Psoas muscle (tissue), 8 donors: ENCODE data around the gene HOXB1. TPM values are rescaled to one million over a fixed set of nuclear protein-coding genes. Genes with fewer than 3 reads are reported as not detected.

Experiments
- ATAC-seq, 4 donors: fragments of 200-7000 bp; cut with Tn5 transposase; one replicate each; pipeline ENCODE4 v1.9.1; 2020; ENCODE audit warnings: moderate library complexity in 3 of 4, mild to moderate bottlenecking in 2 of 4
- DNase-seq, 2 donors: peaks; one replicate each; pipeline ENCODE4 v3.0.0-alpha.2; 2020
- H3K27ac ChIP-seq: fragments of 200-600 bp; one replicate; pipeline ENCODE4 v1.8.0; 2022
- H3K27me3 ChIP-seq, 3 donors: fragments of 200-600 bp in 1 of 3; one replicate each; pipeline versions ENCODE4 v1.6.1 to v1.8.0; 2013 to 2022; ENCODE audit warnings: low read length in 2 of 3, mild to moderate bottlenecking in 2 of 3, moderate library complexity in 1 of 3; ENCODE audit not compliant: insufficient read depth in 3 of 3
- H3K36me3 ChIP-seq, 2 donors: fragments of 200-600 bp in 1 of 2; one replicate each; pipeline versions ENCODE4 v1.6.1 to v1.8.0; 2013 to 2022; ENCODE audit warnings: low read depth in 1 of 2, mild to moderate bottlenecking in 1 of 2, moderate library complexity in 1 of 2; ENCODE audit not compliant: insufficient read depth in 1 of 2
- H3K4me1 ChIP-seq: fragments of 200-600 bp; one replicate; pipeline ENCODE4 v1.8.0; 2022
- H3K4me3 ChIP-seq: fragments of 200-600 bp; one replicate; pipeline ENCODE4 v1.8.0; 2022; ENCODE audit warnings: mild to moderate bottlenecking
- H3K9me3 ChIP-seq: fragments of 200-600 bp; one replicate; pipeline ENCODE4 v1.8.0; 2022
- WGBS, 3 donors: extraction: QIAGEN DNeasy Blood & Tissue Kit; methylation state at CpG; one replicate each; pipeline versions ENCODE4 v1.1.6 to v1.1.7; 2013; 5-methylcytosine and 5-hydroxymethylcytosine counted together
- intact Hi-C, 2 donors: fragments of 100-400 bp; cut with DNase I; formaldehyde crosslinking; loops; one replicate each; pipeline versions ENCODE4 v1.11.0 to v1.14.2; 2022
- polyA plus RNA-seq, 3 donors: library from polyadenylated mRNA; stranded (reverse); fragments of 200-250 nt; gene quantifications; one replicate each; pipeline ENCODE4 v1.2.3, GENCODE V29; 2013
- total RNA-seq, 4 donors: library from RNA; stranded (reverse); fragmentation: NEBNext Ultra II Directional in 2 of 4; extraction: Animal tissue kit (Norgen Biotek cat#: 25700) in 2 of 4; gene quantifications; one replicate each; pipeline versions ENCODE4 v1.2.1 to v1.2.4, GENCODE V29; 2021 to 2023
- TF ChIP-seq, protein P1 (sequence below): fragments of 200-600 bp; IDR thresholded peaks from one replicate; pipeline ENCODE4 v1.8.0; 2022; ENCODE audit warnings: antibody characterized with exemption
- donor health status: healthy with polysubstance abuse.
- donor health status: DM: no; HTN: no; CAD: no; lungs with moderate emphysema.
- donor health status: Bipolar disorder and iron deficiency.
- donor health status: healthy.
- donor health status: DM: yes; HTN: yes; CAD: no.
- donor health status: DM: no; HTN: no; CAD: no.
- donor health status: DM: no; HTN: no; CAD: no.
- donor health status: DM: yes; HTN: yes; CAD: no.

Gene HOXB1
- total and polyA plus RNA-seq, 7 donors: not detected

DNA sequence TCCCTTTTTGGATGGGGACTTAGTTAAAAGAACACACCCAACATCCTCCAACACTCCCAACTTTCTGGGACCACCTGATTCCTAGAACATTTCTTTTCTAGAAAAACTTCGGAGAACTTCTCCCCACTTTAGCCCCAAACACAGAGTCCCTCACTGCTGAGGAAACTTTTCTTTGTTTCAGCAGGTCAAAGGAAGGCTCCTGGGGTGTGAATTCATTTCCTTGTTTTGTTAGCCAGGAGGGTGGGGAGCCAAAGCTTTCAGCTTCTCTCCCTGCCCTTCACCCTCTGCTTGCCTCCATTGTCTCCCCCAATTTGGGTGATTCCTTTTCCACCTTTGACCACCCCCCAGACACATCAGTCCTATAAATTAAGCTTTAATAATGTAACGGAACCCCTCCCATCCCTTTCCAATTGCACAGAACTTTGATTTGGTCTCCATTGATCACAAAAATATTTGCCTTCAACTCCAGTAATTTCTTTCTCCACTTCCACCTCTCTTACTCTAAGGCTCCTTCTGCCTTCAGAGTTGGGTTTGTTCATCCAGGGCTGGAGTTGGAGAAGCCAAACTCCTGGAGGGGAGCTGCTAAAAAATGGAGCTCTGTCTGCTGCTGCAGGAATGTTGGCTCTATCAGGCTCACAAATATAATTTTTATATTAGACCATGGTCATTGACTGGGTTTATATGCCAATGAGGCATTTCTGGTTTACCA lies 37.0 kb upstream of the HOXB1 start:
- WGBS, 3 donors: 72 to 84% (median 75%) methylated on average over 2 of the region's 2 CpGs
- H3K27ac ChIP-seq: peak overlapping the region; percentile 18
- TF ChIP-seq, protein P1, sequence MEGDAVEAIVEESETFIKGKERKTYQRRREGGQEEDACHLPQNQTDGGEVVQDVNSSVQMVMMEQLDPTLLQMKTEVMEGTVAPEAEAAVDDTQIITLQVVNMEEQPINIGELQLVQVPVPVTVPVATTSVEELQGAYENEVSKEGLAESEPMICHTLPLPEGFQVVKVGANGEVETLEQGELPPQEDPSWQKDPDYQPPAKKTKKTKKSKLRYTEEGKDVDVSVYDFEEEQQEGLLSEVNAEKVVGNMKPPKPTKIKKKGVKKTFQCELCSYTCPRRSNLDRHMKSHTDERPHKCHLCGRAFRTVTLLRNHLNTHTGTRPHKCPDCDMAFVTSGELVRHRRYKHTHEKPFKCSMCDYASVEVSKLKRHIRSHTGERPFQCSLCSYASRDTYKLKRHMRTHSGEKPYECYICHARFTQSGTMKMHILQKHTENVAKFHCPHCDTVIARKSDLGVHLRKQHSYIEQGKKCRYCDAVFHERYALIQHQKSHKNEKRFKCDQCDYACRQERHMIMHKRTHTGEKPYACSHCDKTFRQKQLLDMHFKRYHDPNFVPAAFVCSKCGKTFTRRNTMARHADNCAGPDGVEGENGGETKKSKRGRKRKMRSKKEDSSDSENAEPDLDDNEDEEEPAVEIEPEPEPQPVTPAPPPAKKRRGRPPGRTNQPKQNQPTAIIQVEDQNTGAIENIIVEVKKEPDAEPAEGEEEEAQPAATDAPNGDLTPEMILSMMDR: no peak

DNA sequence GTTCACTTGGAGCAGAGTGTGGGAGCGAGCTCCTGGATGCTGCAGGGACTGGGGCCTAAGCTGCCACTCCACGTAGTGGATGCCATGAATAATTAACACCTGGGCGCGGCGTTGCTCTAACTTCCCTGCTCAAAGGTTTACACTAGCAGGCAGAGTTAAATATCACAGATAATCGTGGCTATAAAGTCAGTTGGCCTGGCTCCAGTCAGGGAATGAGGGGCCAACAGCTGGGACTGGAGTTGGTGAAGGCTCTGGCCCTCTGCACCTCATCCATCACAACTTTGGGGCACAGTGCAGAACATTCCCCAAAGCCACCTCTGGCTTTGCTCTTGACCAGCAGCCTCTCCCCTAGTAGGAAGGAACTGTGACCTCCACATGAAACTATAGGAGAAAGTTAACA lies 36.4 kb upstream of the HOXB1 start:
- Histone ChIP-seq H3K36me3 (no peaks in the 10 kb centered on the region), H3K4me3 (no peak overlapping the region), H3K9me3 (no peaks in the 10 kb centered on the region), H3K4me1 (no peaks in the 10 kb centered on the region), H3K27me3 (peaks cover under 1 to 59% (median 16%) of the 10 kb centered on the region in 3 donors), H3K27ac (peak overlapping the region; percentile 18)
- no peak for ATAC-seq
- WGBS, 3 donors: 69 to 82% (median 80%) methylated on average over 6 of the region's 6 CpGs
- no peak for DNase-seq
- TF ChIP-seq, protein P1: no peak
- intact Hi-C loops: no loop called here

More for the DNA sequence above, 37.0 kb upstream of the HOXB1 start:
- ATAC-seq (no peak), DNase-seq (no peak)
- Histone ChIP-seq H3K4me1 (no peaks in the 10 kb centered on the region), H3K27me3 (peaks cover 4 to 59% (median 16%) of the 10 kb centered on the region in 3 donors), H3K36me3 (no peaks in the 10 kb centered on the region), H3K9me3 (no peaks in the 10 kb centered on the region), H3K4me3 (no peak overlapping the region)
- intact Hi-C loops: no loop called here

DNA sequence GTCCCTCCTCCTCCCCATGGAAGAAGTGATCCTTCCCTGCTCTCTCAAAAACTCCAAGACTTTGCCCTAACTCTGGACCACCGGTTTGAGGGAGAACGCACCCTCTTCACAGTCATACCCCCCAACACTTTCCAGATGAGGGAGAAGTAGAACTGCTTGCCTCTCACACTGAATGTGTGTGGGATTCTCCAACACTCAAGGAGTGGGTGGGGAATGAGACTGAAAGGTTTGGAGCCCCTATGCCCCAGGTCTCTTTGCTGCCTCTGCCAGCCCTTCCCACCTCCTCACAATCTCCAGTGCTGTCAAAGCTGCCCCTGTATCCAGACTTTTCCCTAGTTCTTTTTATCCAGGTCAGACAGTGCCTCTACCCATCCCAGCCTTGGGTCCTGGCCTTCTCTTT lies 35.9 kb upstream of the HOXB1 start:
- DNase-seq (no peak), ATAC-seq (no peak)
- peak overlapping the region; percentile 16 for H3K27ac ChIP-seq
- H3K27me3 ChIP-seq: peaks cover 0 to 59% (median 16%) of the 10 kb centered on the region in 3 donors
- intact Hi-C loops: no loop called here
- H3K36me3 ChIP-seq: no peaks in the 10 kb centered on the region
- no peaks in the 10 kb centered on the region for H3K9me3 ChIP-seq
- no peak overlapping the region for H3K4me3 ChIP-seq
- TF ChIP-seq, protein P1: no peak
- no peaks in the 10 kb centered on the region for H3K4me1 ChIP-seq
- 47 to 74% (median 50%) methylated on average over 2 of the region's 2 CpGs for WGBS, 3 donors

DNA sequence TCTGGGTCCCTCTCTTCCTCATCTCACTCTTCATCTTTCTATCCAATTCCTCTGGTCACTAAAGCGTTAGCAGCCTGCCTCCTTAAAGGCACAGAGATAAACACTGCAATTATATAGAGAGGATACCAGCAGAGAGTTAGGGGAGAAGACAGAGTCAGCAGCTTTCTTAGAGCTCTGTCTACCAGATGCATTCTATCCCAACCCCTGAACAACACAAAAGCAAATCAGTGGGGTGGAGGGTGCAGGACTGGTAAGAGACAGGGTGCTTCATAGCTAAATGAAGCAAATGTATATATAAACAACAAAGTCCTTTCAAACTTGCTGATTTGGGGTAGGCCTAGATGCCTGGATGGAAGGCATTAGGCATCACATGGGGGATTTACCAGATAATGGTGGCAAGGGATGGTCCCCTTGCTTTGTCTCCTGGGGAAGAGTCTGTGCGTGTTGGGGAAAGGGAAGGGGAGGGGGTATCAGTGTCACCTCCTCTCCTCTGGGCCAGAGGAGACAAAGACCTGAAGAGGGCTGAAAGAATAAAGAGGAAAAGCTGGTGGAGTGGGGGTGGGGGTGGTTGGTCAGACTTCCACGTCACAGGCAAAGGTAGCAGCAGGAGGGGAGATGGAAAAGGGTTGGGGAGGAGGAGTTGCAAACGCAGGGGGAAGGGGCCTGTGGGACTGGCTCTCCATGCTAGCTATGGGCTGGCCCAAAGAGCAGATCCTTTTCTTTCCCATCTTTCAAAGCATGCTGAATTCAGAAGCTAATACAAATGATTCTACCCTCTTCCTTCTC lies 35.3 kb upstream of the HOXB1 start:
- H3K36me3 ChIP-seq: no peaks in the 10 kb centered on the region
- H3K4me1 ChIP-seq: no peaks in the 10 kb centered on the region
- no peak overlapping the region for H3K27ac ChIP-seq
- no peak for DNase-seq
- WGBS, 3 donors: 85 to 94% (median 89%) methylated on average over 4 of the region's 4 CpGs
- intact Hi-C loops: no loop called here
- H3K4me3 ChIP-seq: no peak overlapping the region
- TF ChIP-seq, protein P1: no peak
- H3K27me3 ChIP-seq: peaks cover 0 to 56% (median 16%) of the 10 kb centered on the region in 3 donors
- H3K9me3 ChIP-seq: no peaks in the 10 kb centered on the region
- no peak for ATAC-seq
